Natural killer cell treated with Interleukin-12 subunit alpha and Interleukin-12 subunit beta and Interleukin-15 and Interleukin-18, amount 100 ng/mL, for 72 hours (primary cell): ENCODE measurements around the gene EXD3. TPM values are rescaled to one million over a fixed set of nuclear protein-coding genes. Genes with fewer than 3 reads are reported as not detected.
"Not testable (repeated sequence)": the region's sequence is repeated elsewhere in the genome, so short reads cannot be mapped to it uniquely, and the experiment has no call there.

Experiments
- ATAC-seq, 2 donors: fragments of 150-1000 bp; cut with Tn5 transposase in 1 of 2; sonication (Bioruptor Pico), chemical (Tn5 transposase) in 1 of 2; 2 replicates each; pipeline ENCODE4 v1.10.0; 2021
- DNase-seq: peaks from one replicate; pipeline ENCODE4 v3.0.0; 2022; ENCODE audit warnings: low spot score
- H3K27ac Mint-ChIP-seq, 2 donors: 1 replicate in 1 of 2; 2 replicates in 1 of 2; pipeline ENCODE4 v1.8.0; 2022; ENCODE audit warnings: mixed read lengths in 2 of 2, mild to moderate bottlenecking in 1 of 2, moderate library complexity in 1 of 2
- H3K27me3 Mint-ChIP-seq, 2 donors: 1 replicate in 1 of 2; 2 replicates in 1 of 2; pipeline ENCODE4 v1.8.0; 2022; ENCODE audit warnings: mixed read lengths in 2 of 2
- H3K36me3 Mint-ChIP-seq: one replicate; pipeline ENCODE4 v1.8.0; 2022; ENCODE audit warnings: mixed read lengths
- H3K4me1 Mint-ChIP-seq, 2 donors: 1 replicate in 1 of 2; 2 replicates in 1 of 2; pipeline ENCODE4 v1.8.0; 2022; ENCODE audit warnings: low read depth in 2 of 2, mixed read lengths in 2 of 2, mild to moderate bottlenecking in 1 of 2
- H3K4me3 Mint-ChIP-seq: one replicate; pipeline ENCODE4 v1.8.0; 2022; ENCODE audit warnings: mixed read lengths
- H3K9me3 Mint-ChIP-seq: 2 replicates; pipeline ENCODE4 v1.8.0; 2022; ENCODE audit warnings: mixed read lengths
- total RNA-seq, 2 donors: library from RNA; stranded (reverse); gene quantifications; one replicate each; pipeline ENCODE4 v1.2.3, GENCODE V29; 2022

Gene EXD3
- total RNA-seq, 2 donors from 2014 or later = 7.6 to 7.9 TPM

DNA sequence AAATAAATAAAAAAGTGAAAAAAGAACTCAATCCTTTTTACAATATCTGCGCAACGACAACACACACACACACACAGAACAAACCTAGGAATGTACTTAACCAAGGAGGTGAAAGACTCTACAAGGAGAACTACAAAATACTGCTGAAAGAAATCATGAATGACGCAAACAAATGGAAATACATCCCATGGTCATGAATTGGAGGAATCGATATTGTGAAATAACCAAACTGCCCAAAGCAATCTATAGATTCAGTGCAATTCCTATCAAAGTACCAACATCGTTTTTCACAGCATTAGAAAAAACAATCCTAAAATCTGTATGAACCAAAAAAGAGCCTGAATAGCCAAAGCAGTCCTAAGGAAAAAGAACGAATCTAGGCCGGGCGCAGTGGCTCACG, 91.0 kb downstream of the EXD3 start:
- Mint-ChIP-seq H3K27ac (no peak overlapping the region), H3K27me3 (no peaks in the 10 kb centered on the region), H3K4me3 (no peak overlapping the region), H3K9me3 (peaks cover 11% of the 10 kb centered on the region), H3K4me1 (peaks cover 9% of the 10 kb centered on the region in 2 donors), H3K36me3 (peaks cover 12% of the 10 kb centered on the region)
- no peak for ATAC-seq
- no peak for DNase-seq

DNA sequence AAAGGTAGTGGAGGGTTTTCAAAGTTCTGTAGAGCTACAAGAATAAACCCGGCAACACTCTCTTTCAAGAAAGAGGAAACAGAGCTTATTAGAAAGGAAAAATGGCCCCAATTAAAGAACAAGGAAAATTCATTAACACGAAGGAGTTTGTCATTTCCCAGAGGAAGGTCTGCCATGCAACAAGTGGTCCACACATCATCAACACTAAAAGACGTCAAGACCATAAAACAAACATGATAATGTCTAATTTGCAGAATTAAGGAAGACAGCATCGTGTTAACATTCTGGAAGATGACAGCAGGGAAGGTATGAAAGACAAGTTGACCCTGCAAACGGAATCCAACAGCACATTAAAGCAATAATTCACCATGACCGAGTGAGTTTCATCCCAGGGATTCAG, 92.3 kb downstream of the EXD3 start:
- Mint-ChIP-seq H3K27me3 (peaks cover 0 to 6% of the 10 kb centered on the region in 2 donors), H3K4me1 (peaks cover 16 to 19% of the 10 kb centered on the region in 2 donors), H3K27ac (peak overlapping the region; percentile 14 to 66), H3K9me3 (peaks cover 11% of the 10 kb centered on the region), H3K4me3 (no peak overlapping the region), H3K36me3 (peaks cover 16% of the 10 kb centered on the region)
- no peak for DNase-seq
- no peak for ATAC-seq

DNA sequence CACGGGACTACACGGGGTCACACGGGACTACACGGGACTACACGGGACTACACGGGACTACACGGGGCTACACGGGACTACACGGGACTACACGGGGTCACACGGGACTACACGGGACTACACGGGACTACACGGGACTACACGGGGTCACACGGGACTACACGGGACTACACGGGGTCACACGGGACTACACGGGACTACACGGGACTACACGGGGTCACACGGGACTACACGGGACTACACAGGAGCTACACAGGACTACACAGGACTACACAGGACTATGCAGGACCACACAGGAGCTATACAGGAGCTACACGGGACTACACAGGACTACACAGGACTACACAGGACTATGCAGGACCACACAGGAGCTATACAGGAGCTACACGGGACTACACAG, 93.4 kb downstream of the EXD3 start:
- peaks cover 16 to 19% of the 10 kb centered on the region in 2 donors for H3K4me1 Mint-ChIP-seq
- H3K9me3 Mint-ChIP-seq = peaks cover 11% of the 10 kb centered on the region
- not testable (repeated sequence) for DNase-seq, ATAC-seq, H3K4me3 Mint-ChIP-seq, H3K27me3 Mint-ChIP-seq
- peak overlapping the region; percentile 14 to 66 for H3K27ac Mint-ChIP-seq
- peaks cover 16% of the 10 kb centered on the region for H3K36me3 Mint-ChIP-seq

DNA sequence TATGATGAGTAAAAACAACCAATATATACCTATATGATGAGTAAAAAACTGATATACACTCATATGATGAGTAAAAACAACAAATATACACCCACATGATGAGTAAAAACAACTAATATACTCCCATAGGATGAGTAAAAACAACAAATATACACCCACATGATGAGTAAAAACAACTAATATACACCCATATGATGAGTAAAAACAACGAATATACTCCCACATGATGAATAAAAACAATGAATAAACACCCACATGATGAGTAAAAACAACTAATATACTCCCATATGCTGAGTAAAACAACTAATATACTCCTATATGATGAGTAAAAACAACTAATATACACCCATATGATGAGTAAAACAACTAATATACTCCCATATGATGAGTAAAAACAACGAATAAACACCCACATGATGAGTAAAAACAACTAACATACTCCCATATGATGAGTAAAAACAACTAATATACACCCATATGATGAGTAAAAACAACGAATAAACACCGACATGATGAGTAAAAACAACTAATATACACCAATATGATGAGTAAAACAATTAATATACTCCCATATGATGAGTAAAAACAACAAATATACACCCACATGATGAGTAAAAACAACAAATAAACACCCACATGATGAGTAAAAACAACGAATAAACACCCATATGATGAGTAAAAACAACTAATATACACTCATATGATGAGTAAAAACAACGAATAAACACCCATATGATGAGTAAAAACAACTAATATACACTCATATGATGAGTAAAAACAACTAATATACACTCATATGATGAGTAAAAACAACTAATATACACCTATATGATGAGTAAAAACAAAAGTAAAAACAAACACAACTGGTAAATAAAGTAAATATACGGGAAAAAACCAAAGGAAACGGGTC, 95.1 kb downstream of the EXD3 start:
- H3K4me1 Mint-ChIP-seq = peaks cover 16 to 19% of the 10 kb centered on the region in 2 donors
- not testable (repeated sequence) for ATAC-seq, DNase-seq, H3K4me3 Mint-ChIP-seq, H3K27me3 Mint-ChIP-seq
- peak overlapping the region; percentile 76 to 88 for H3K27ac Mint-ChIP-seq
- peaks cover 11% of the 10 kb centered on the region for H3K9me3 Mint-ChIP-seq
- H3K36me3 Mint-ChIP-seq = peaks cover 16% of the 10 kb centered on the region

DNA sequence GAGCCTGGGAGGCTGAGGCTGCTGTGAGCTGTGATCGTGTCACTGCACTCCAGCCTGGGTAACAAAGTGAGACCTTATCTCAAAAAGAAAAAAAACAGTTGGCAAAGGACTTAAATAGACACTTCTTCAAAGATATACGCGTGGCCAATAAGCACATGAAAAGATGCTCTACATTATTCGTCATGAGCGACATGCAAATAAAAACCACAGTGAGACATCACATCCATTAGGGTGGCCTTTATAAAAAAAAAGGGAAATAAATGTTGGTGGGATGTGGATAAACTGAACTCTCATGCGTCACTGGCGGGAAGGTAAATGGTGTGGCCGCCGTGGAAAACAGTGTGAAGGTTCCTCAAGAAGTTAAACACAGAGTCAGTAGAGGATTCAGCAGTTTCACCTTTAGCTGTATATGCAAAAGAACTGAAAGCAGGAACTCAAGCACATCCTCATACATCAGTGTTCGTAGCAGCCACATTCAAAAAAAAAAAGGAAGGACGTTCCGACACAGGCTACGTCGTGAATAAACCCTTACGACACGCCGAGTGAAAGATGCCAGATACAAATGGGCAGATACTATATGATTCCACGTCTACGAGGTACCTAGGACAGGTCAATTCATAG, 96.4 kb downstream of the EXD3 start:
- peaks cover 16% of the 10 kb centered on the region for H3K36me3 Mint-ChIP-seq

DNA sequence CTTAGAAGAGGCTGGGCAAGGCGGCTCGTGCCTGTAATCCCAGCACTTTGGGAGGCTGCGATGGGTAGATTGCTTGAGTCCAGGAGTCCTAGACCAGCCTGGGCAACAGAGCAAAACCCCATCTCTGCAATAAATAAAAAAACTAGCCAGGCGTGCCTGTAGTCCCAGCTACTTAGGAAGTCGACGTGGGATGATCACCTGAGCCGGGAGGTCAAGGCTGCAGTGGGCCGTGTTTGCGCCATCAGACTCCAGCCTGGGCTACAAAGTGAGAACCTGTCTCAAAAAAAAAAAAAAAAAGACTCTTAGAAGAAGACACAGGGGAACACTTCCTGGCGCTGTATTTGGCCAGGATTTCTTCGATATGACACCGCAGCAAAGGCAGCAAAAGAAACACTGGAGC, 97.2 kb downstream of the EXD3 start:
- Mint-ChIP-seq H3K9me3 (peaks cover 11% of the 10 kb centered on the region), H3K36me3 (peaks cover 16% of the 10 kb centered on the region), H3K27ac (peak overlapping the region; percentile 76 to 88), H3K4me1 (peaks cover 16 to 19% of the 10 kb centered on the region in 2 donors), H3K27me3 (peaks cover 0 to 6% of the 10 kb centered on the region in 2 donors), H3K4me3 (no peak overlapping the region)
- ATAC-seq = no peak
- DNase-seq = no peak

More for the DNA sequence above, 96.4 kb downstream of the EXD3 start:
- Mint-ChIP-seq H3K27me3 (peaks cover 0 to 6% of the 10 kb centered on the region in 2 donors), H3K9me3 (peaks cover 11% of the 10 kb centered on the region), H3K27ac (peak overlapping the region; percentile 76 to 88), H3K4me1 (peaks cover 16 to 19% of the 10 kb centered on the region in 2 donors), H3K4me3 (peak overlapping the region; percentile 75)
- DNase-seq = no peak
- ATAC-seq = peak; percentile 73 to 76

DNA sequence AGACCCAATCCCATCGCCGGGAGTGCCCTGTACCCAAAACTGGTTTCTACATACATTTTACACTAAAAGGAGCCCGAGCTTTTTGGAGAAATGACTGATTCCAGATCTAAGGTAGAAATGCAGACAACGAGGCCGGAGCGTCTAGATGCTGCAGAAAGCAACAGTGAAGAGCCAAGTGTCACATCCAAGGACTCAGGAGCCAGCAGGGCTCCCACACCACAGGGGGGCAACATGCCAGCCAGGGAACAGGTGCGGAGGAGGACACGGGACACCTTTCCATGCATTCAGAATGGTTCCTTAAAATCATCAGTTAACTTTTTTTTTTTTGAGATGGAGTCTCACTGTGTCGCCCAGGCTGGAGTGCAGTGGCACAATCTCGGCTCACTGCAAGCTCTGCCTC, 97.8 kb downstream of the EXD3 start:
- Mint-ChIP-seq H3K4me1 (peaks cover 19% of the 10 kb centered on the region in 2 donors), H3K4me3 (no peak overlapping the region), H3K9me3 (peaks cover 9% of the 10 kb centered on the region), H3K27ac (no peak overlapping the region), H3K36me3 (peaks cover 12% of the 10 kb centered on the region), H3K27me3 (peaks cover 0 to 6% of the 10 kb centered on the region in 2 donors)
- no peak for DNase-seq
- ATAC-seq = no peak

DNA sequence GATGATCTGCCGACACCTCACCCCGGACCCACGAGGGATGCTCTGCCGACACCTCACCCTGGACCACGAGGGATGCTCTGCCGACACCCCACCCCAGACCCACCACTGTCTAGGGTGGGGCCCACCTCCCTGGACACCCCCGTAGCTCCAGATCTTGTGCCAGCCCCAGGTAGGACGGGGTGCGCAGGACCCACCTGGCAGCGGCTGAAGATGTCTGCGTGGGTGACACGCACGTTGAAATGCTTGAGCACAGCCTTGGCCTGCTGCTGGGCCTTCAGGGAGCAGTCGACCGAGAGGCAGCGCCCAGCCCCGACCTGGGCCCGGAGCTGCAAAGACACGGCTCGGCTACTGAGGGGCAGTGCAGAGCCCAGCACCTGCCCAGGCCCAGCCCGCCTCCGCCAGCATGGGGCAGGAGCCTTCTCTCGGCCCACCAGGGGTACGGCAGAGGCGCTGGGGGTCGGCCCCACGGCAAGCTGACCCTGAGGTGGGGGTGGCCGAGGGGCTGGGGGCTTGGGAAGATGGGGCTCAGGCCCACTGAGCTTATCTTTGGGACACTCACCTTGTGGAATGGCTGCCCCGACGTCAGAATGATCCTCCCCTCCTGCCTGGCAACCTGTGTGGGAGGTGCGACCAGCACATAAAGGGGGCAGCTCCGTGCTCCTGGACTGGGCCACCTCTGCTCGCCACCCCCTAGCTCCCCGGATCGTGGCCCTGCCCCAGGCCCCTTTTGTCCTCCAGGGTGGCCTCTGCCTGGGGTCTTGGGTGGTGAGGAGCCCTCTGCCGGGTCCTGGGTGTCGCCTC, 99.2 kb downstream of the EXD3 start:
- Mint-ChIP-seq H3K9me3 (peaks cover 5% of the 10 kb centered on the region), H3K4me3 (no peak overlapping the region), H3K27me3 (peaks cover 0 to 6% of the 10 kb centered on the region in 2 donors), H3K4me1 (peaks cover 18 to 19% of the 10 kb centered on the region in 2 donors), H3K27ac (no peak overlapping the region), H3K36me3 (peaks cover 9% of the 10 kb centered on the region)
- no peak for DNase-seq
- no peak for ATAC-seq

DNA sequence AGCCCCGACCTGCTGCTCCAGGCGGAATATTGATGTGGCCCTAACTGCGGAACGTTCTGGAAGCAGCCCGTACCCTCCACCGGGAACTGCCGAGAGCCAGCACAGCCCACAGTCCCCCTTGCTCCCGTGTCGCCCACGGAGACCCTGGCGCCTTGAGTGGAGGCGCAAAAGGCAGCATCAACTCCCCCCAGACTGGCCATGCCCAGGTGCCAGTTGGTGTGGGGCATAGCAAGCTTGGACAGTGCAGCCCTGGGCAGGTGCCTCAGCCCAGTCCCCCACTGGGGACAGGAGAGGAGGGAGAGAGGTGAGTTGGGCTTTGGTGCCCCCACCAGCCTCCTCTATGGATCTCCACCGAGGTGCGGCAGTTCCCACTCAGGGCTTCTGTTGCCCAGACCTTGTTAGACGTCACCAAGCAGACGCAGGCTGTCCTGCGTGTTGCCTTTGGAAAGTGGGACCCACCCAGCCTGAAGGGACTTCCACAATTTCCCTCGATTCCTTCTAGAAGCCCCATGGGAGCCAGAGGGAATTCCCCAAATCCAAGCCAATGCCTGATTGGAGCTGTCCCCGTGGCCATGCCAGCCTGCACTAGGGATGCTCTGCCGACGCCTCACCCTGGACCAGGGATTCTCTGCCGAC, 101.1 kb downstream of the EXD3 start:
- Mint-ChIP-seq H3K27ac (no peak overlapping the region), H3K27me3 (peaks cover 0 to 5% of the 10 kb centered on the region in 2 donors), H3K4me1 (peaks cover 9 to 12% of the 10 kb centered on the region in 2 donors), H3K36me3 (peaks cover 3% of the 10 kb centered on the region), H3K9me3 (no peaks in the 10 kb centered on the region), H3K4me3 (no peak overlapping the region)
- DNase-seq = no peak
- no peak for ATAC-seq

DNA sequence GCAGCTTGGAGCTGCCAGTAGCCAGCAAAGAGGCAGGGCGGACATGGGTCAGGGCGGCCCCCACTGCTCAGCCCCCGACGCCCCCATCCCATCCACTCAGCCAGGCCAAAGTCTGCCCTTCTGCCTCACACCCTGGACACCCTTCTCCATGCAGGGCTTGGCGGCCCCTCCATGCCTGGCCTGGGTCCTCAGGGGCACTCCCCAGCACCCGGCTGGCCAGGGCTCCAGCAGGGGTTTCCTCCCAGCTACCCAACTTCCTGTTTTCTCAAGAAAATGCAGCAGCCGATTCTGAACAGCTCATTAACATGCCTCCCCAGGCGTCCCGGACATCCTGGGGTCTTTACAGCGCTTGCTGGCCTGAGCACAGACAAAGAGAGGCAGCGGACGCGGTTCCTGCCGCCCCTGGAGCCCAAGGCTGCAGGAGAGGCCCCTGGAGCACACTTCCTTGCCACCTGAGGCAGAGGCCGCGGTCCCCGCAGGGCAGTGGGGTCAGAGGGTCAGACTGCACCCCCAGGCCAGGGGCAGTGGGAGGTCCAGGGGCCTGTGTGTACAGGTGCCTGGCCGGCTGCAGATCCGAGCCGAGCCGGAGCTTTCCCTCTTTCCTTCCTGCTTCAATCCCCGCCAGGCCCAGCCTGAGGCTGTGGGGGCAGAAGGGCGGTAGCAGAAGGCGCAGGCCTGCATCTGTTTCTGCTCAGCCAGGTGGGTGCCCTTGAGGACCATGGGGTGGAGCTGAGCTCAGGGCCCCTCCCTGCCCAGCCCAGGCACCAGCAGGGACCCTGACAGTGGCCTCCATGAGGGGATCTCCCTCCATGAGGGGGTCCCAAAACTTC, 102.2 kb downstream of the EXD3 start:
- DNase-seq = no peak
- H3K27me3 Mint-ChIP-seq = no peaks in the 10 kb centered on the region
- H3K27ac Mint-ChIP-seq = peak overlapping the region; percentile 14 to 50

DNA sequence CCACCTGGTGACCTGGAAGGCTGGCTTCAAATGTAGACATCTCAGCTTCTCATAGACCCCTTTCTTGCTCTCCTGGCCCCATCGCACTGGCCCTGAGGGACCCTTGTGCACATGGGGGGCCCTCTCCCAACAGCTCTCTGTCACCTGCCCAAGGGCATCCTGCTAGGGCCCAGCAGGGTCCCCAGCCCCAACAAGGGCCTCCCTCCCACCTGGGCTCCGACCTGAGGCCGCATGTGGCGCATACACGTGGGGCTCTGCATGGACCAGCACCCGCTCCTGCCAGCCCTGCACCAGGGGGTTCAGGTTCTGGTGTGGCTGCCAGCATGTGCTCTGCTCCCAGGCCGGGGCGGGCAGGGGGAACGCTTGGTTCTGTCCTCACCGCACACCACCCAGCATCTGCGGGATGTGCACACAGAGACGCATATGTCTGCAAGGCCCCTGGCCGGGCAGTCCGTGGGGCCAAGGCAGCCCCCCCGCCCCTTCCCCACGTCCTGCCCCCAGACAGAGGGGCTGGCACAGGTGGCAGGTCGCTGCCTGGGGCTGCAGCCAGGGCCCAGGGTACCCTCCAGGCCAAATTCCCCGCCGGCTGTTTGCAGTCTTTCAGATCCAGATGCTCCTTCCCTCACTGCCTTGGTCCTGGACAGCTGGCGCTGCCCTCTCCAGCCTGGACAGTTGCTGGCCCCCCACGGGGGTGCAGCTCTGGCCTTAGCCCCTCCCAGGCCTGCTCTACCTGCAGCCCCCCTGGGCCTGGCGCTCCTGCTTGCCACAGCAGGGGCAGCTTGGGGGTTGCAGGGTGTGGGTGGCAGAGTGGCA, 103.0 kb downstream of the EXD3 start:
- no peak for DNase-seq
- Mint-ChIP-seq H3K9me3 (no peaks in the 10 kb centered on the region), H3K36me3 (no peaks in the 10 kb centered on the region), H3K4me3 (no peak overlapping the region), H3K27me3 (no peaks in the 10 kb centered on the region), H3K4me1 (peaks cover 0 to 7% of the 10 kb centered on the region in 2 donors), H3K27ac (peak overlapping the region; percentile 14 to 50)
- no peak for ATAC-seq

More for the DNA sequence above, 102.2 kb downstream of the EXD3 start:
- H3K9me3 Mint-ChIP-seq = no peaks in the 10 kb centered on the region
- no peaks in the 10 kb centered on the region for H3K36me3 Mint-ChIP-seq
- peaks cover 0 to 7% of the 10 kb centered on the region in 2 donors for H3K4me1 Mint-ChIP-seq
- ATAC-seq = peak; percentile 69 to 72
- H3K4me3 Mint-ChIP-seq = peak overlapping the region; percentile 52
